WTC11 (cell line): ENCODE data around the gene HHEX. TPM values are rescaled to one million over a fixed set of nuclear protein-coding genes. Genes with fewer than 3 reads are reported as not detected.

Experiments
- ATAC-seq: fragments of 200-7000 bp; cut with Tn5 transposase; 2 replicates; pipeline ENCODE4 v1.10.0; 2021; ENCODE audit warnings: mild to moderate bottlenecking, moderate library complexity
- CTCF ChIA-PET: fragments of 300-600 bp; sonication (Branson Sonifier 250); formaldehyde crosslinking; loops from one replicate; lab custom pipeline; 2021; ENCODE audit warnings: antibody characterized with exemption; lab: Charles Lee
- POLR2A ChIA-PET: fragments of 350-600 bp; sonication (Branson Sonifier 250); formaldehyde crosslinking; loops from one replicate; lab custom pipeline; 2021; ENCODE audit warnings: antibody characterized with exemption; lab: Charles Lee
- DNase-seq: peaks from one replicate; pipeline ENCODE4 v3.0.0; 2021; ENCODE audit warnings: low spot score
- H3K27ac Mint-ChIP-seq: 2 replicates; pipeline ENCODE4 v1.8.0; 2021; ENCODE audit warnings: mixed read lengths
- H3K27me3 Mint-ChIP-seq: 2 replicates; pipeline ENCODE4 v1.8.0; 2021; ENCODE audit warnings: low read depth, mild to moderate bottlenecking, moderate library complexity, mixed read lengths
- H3K36me3 Mint-ChIP-seq: 2 replicates; pipeline ENCODE4 v1.8.0; 2021; ENCODE audit warnings: mixed read lengths
- H3K4me1 Mint-ChIP-seq: 2 replicates; pipeline ENCODE4 v1.8.0; 2022; ENCODE audit warnings: mixed read lengths
- H3K4me3 Mint-ChIP-seq: 2 replicates; pipeline ENCODE4 v1.8.0; 2021; ENCODE audit warnings: mild to moderate bottlenecking, moderate library complexity, mixed read lengths
- H3K9me3 Mint-ChIP-seq: 2 replicates; pipeline ENCODE4 v1.8.0; 2021; ENCODE audit warnings: mixed read lengths
- FOXP1 ChIP-seq: sonication (generic); formaldehyde crosslinking; IDR thresholded peaks from 2 replicates; pipeline ENCODE4 v1.8.0; 2022; ENCODE audit warnings: missing genetic modification reagents, mild to moderate bottlenecking, moderate library complexity, borderline replicate concordance
- GTF2I ChIP-seq: fragments of 250-450 bp; sonication (Bioruptor Pico); conservative IDR thresholded peaks from 2 replicates; pipeline ENCODE4 v1.4.0; 2021; ENCODE audit warnings: mild to moderate bottlenecking
- KAT7 ChIP-seq: sonication (generic); formaldehyde crosslinking; IDR thresholded peaks from 2 replicates; pipeline ENCODE4 v1.8.1; 2023; ENCODE audit warnings: missing genetic modification reagents, mild to moderate bottlenecking, borderline replicate concordance
- NFATC4 ChIP-seq: fragments of 250-450 bp; sonication (Bioruptor Pico); IDR thresholded peaks from 2 replicates; pipeline ENCODE4 v1.9.0; 2021; ENCODE audit warnings: mild to moderate bottlenecking
- OVOL2 ChIP-seq: fragments of 250-450 bp; sonication (Bioruptor Pico); IDR thresholded peaks from 2 replicates; pipeline ENCODE4 v1.9.0; 2021; ENCODE audit warnings: mild to moderate bottlenecking, borderline replicate concordance
- SMAD3 ChIP-seq: sonication (generic); formaldehyde crosslinking; IDR thresholded peaks from 2 replicates; pipeline ENCODE4 v1.8.0; 2022; ENCODE audit warnings: missing genetic modification reagents, mild to moderate bottlenecking, borderline replicate concordance
- SOX15 ChIP-seq: fragments of 250-450 bp; sonication (Bioruptor Pico); IDR thresholded peaks from 2 replicates; pipeline ENCODE4 v1.9.0; 2021; ENCODE audit warnings: mild to moderate bottlenecking
- TCF7 ChIP-seq: sonication (generic); formaldehyde crosslinking; IDR thresholded peaks from 2 replicates; pipeline ENCODE4 v1.8.0; 2022; ENCODE audit warnings: mild to moderate bottlenecking, low read depth, missing genetic modification reagents, moderate library complexity
- TP53 ChIP-seq: sonication (generic); formaldehyde crosslinking; IDR thresholded peaks from 2 replicates; pipeline ENCODE4 v1.8.1; 2023; ENCODE audit warnings: mild to moderate bottlenecking, missing genetic modification reagents
- ZBTB21 ChIP-seq: sonication (generic); formaldehyde crosslinking; IDR thresholded peaks from 2 replicates; pipeline ENCODE4 v1.8.1; 2023; ENCODE audit warnings: mild to moderate bottlenecking, missing genetic modification reagents, borderline replicate concordance
- ZNF138 ChIP-seq: sonication (generic); formaldehyde crosslinking; conservative IDR thresholded peaks from 2 replicates; pipeline ENCODE4 v1.8.1; 2022; ENCODE audit warnings: mild to moderate bottlenecking, moderate library complexity, missing genetic modification reagents
- ZNF317 ChIP-seq: sonication (generic); formaldehyde crosslinking; IDR thresholded peaks from 2 replicates; pipeline ENCODE4 v1.8.1; 2023; ENCODE audit warnings: low read depth, mild to moderate bottlenecking, moderate library complexity, missing genetic modification reagents, borderline replicate concordance
- total RNA-seq: library from RNA; stranded (reverse); gene quantifications from 3 replicates; pipeline ENCODE4 v1.2.3, GENCODE V29; 2021
- TF ChIP-seq, protein P1 (sequence below): sonication (generic); formaldehyde crosslinking; IDR thresholded peaks from 2 replicates; pipeline ENCODE4 v1.8.0; 2023; ENCODE audit warnings: missing genetic modification reagents
- TF ChIP-seq, protein P2 (sequence below): sonication (generic); formaldehyde crosslinking; IDR thresholded peaks from 2 replicates; pipeline ENCODE4 v1.8.0; 2022; ENCODE audit warnings: mild to moderate bottlenecking, missing genetic modification reagents
- TF ChIP-seq, protein P3 (sequence below): sonication (generic); formaldehyde crosslinking; IDR thresholded peaks from 2 replicates; pipeline ENCODE4 v1.8.1; 2023; ENCODE audit warnings: mild to moderate bottlenecking, missing genetic modification reagents
- TF ChIP-seq, protein P4 (sequence below): sonication (generic); formaldehyde crosslinking; IDR thresholded peaks from 2 replicates; pipeline ENCODE4 v1.8.1; 2023; ENCODE audit warnings: mild to moderate bottlenecking, missing genetic modification reagents, moderate library complexity
- TF ChIP-seq, protein P5 (sequence below): sonication (generic); formaldehyde crosslinking; IDR thresholded peaks from 2 replicates; pipeline ENCODE4 v1.8.0; 2023; ENCODE audit warnings: missing genetic modification reagents, mild to moderate bottlenecking, borderline replicate concordance
- TF ChIP-seq, protein P6 (sequence below): sonication (generic); formaldehyde crosslinking; conservative IDR thresholded peaks from 2 replicates; pipeline ENCODE4 v1.8.1; 2022; ENCODE audit warnings: mild to moderate bottlenecking, missing genetic modification reagents
- TF ChIP-seq, protein P7 (sequence below): fragments of 200-600 bp; IDR thresholded peaks from 2 replicates; pipeline ENCODE4 v1.8.0; 2022; ENCODE audit warnings: antibody characterized with exemption
- TF ChIP-seq, protein P8 (sequence below): fragments of 250-450 bp; sonication (Bioruptor Pico); IDR thresholded peaks from 2 replicates; pipeline ENCODE4 v1.8.0; 2021; ENCODE audit warnings: mild to moderate bottlenecking
- TF ChIP-seq, protein P9 (sequence below): sonication (generic); formaldehyde crosslinking; IDR thresholded peaks from 2 replicates; pipeline ENCODE4 v1.8.0; 2023; ENCODE audit warnings: mild to moderate bottlenecking, missing genetic modification reagents

The HHEX gene
- total RNA-seq, 1 experiment from 2014 or later: 4.5 TPM

DNA sequence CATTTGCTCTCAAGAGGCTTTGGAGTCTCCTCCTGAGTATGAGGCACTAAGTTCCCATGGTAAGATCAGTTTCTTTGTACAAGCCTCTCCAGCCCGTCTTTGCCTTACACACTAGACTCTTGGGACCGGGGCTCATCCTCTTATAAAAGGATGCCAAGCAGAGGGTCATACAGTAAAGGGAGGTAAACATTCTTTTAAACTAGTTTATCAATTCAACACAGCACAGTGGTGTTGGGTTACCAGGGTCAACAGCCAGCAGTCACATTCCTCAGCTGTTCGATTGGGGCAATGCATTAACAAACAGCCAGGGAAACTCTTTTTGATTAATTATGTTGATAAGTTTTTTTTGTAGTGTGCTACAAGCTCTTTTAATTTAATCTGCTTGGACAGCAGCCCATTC is 37.8 kb downstream of the HHEX start:
- H3K27me3 Mint-ChIP-seq: no peaks in the 10 kb centered on the region
- CTCF ChIA-PET: no interaction called here
- POLR2A ChIA-PET: no interaction called here
- no peak overlapping the region for H3K4me3 Mint-ChIP-seq
- H3K27ac Mint-ChIP-seq: no peak overlapping the region
- peak; percentile 64 for ATAC-seq
- TF ChIP-seq KAT7 (CRISPR knock-in tag): no peak
- TF ChIP-seq FOXP1 (CRISPR knock-in tag): no peak
- TF ChIP-seq, protein P1, sequence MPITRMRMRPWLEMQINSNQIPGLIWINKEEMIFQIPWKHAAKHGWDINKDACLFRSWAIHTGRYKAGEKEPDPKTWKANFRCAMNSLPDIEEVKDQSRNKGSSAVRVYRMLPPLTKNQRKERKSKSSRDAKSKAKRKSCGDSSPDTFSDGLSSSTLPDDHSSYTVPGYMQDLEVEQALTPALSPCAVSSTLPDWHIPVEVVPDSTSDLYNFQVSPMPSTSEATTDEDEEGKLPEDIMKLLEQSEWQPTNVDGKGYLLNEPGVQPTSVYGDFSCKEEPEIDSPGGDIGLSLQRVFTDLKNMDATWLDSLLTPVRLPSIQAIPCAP: no peak
- TF ChIP-seq ZNF317: no peak
- no peak for TF ChIP-seq TCF7 (CRISPR knock-in tag)
- TF ChIP-seq, protein P2, sequence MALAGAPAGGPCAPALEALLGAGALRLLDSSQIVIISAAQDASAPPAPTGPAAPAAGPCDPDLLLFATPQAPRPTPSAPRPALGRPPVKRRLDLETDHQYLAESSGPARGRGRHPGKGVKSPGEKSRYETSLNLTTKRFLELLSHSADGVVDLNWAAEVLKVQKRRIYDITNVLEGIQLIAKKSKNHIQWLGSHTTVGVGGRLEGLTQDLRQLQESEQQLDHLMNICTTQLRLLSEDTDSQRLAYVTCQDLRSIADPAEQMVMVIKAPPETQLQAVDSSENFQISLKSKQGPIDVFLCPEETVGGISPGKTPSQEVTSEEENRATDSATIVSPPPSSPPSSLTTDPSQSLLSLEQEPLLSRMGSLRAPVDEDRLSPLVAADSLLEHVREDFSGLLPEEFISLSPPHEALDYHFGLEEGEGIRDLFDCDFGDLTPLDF: no peak
- no peak for TF ChIP-seq TP53 (CRISPR knock-in tag)
- peaks cover 16% of the 10 kb centered on the region for H3K4me1 Mint-ChIP-seq
- no peaks in the 10 kb centered on the region for H3K36me3 Mint-ChIP-seq
- no peak for DNase-seq
- 0 out of 2 replicates have a peak, but pooled peaks cover 4% of the 10 kb centered on the region for H3K9me3 Mint-ChIP-seq

DNA sequence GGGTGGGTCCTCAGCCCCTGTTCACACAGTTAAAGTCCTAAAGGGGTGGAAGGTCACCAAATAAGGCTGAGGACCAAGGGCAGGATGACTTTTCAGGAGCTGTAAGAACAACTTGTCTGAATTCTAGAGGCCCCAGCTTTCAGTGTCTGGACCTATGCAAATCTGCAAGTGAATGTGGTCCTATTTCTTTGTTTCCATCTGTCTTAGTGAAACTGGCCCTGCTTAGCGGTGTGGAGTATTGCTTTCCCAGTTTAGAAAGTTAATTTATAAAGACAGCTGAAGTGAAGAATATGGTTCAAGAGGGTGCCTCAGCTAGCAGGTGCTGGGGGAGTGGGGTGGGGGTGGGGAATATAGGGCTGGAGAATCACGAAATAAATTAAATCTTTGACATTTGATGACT is 40.1 kb downstream of the HHEX start:
- Mint-ChIP-seq H3K36me3 (no peaks in the 10 kb centered on the region), H3K27me3 (no peaks in the 10 kb centered on the region; the same call in 1 of the 2 replicates), H3K4me1 (peaks cover 16% of the 10 kb centered on the region), H3K27ac (no peak overlapping the region), H3K4me3 (no peak overlapping the region), H3K9me3 (0 out of 2 replicates have a peak, but pooled peaks cover 4% of the 10 kb centered on the region)
- ChIA-PET POLR2A (no interaction called here), CTCF (no interaction called here)
- ATAC-seq (no peak), DNase-seq (no peak)
- TF ChIP-seq, protein P3, sequence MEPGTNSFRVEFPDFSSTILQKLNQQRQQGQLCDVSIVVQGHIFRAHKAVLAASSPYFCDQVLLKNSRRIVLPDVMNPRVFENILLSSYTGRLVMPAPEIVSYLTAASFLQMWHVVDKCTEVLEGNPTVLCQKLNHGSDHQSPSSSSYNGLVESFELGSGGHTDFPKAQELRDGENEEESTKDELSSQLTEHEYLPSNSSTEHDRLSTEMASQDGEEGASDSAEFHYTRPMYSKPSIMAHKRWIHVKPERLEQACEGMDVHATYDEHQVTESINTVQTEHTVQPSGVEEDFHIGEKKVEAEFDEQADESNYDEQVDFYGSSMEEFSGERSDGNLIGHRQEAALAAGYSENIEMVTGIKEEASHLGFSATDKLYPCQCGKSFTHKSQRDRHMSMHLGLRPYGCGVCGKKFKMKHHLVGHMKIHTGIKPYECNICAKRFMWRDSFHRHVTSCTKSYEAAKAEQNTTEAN (CRISPR knock-in tag): no peak
- TF ChIP-seq, protein P4, sequence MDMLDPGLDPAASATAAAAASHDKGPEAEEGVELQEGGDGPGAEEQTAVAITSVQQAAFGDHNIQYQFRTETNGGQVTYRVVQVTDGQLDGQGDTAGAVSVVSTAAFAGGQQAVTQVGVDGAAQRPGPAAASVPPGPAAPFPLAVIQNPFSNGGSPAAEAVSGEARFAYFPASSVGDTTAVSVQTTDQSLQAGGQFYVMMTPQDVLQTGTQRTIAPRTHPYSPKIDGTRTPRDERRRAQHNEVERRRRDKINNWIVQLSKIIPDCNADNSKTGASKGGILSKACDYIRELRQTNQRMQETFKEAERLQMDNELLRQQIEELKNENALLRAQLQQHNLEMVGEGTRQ (CRISPR knock-in tag): no peak
- TF ChIP-seq OVOL2 (CRISPR knock-in tag): no peak
- TF ChIP-seq, protein P5, sequence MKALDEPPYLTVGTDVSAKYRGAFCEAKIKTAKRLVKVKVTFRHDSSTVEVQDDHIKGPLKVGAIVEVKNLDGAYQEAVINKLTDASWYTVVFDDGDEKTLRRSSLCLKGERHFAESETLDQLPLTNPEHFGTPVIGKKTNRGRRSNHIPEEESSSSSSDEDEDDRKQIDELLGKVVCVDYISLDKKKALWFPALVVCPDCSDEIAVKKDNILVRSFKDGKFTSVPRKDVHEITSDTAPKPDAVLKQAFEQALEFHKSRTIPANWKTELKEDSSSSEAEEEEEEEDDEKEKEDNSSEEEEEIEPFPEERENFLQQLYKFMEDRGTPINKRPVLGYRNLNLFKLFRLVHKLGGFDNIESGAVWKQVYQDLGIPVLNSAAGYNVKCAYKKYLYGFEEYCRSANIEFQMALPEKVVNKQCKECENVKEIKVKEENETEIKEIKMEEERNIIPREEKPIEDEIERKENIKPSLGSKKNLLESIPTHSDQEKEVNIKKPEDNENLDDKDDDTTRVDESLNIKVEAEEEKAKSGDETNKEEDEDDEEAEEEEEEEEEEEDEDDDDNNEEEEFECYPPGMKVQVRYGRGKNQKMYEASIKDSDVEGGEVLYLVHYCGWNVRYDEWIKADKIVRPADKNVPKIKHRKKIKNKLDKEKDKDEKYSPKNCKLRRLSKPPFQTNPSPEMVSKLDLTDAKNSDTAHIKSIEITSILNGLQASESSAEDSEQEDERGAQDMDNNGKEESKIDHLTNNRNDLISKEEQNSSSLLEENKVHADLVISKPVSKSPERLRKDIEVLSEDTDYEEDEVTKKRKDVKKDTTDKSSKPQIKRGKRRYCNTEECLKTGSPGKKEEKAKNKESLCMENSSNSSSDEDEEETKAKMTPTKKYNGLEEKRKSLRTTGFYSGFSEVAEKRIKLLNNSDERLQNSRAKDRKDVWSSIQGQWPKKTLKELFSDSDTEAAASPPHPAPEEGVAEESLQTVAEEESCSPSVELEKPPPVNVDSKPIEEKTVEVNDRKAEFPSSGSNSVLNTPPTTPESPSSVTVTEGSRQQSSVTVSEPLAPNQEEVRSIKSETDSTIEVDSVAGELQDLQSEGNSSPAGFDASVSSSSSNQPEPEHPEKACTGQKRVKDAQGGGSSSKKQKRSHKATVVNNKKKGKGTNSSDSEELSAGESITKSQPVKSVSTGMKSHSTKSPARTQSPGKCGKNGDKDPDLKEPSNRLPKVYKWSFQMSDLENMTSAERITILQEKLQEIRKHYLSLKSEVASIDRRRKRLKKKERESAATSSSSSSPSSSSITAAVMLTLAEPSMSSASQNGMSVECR (CRISPR knock-in tag): no peak
- TF ChIP-seq, protein P6, sequence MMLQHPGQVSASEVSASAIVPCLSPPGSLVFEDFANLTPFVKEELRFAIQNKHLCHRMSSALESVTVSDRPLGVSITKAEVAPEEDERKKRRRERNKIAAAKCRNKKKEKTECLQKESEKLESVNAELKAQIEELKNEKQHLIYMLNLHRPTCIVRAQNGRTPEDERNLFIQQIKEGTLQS (CRISPR knock-in tag): no peak
- no peak for TF ChIP-seq GTF2I (CRISPR knock-in tag)
- no peak for TF ChIP-seq ZBTB21 (CRISPR knock-in tag)
- TF ChIP-seq, protein P7, sequence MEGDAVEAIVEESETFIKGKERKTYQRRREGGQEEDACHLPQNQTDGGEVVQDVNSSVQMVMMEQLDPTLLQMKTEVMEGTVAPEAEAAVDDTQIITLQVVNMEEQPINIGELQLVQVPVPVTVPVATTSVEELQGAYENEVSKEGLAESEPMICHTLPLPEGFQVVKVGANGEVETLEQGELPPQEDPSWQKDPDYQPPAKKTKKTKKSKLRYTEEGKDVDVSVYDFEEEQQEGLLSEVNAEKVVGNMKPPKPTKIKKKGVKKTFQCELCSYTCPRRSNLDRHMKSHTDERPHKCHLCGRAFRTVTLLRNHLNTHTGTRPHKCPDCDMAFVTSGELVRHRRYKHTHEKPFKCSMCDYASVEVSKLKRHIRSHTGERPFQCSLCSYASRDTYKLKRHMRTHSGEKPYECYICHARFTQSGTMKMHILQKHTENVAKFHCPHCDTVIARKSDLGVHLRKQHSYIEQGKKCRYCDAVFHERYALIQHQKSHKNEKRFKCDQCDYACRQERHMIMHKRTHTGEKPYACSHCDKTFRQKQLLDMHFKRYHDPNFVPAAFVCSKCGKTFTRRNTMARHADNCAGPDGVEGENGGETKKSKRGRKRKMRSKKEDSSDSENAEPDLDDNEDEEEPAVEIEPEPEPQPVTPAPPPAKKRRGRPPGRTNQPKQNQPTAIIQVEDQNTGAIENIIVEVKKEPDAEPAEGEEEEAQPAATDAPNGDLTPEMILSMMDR: no peak
- no peak for TF ChIP-seq SOX15 (CRISPR knock-in tag)
- TF ChIP-seq ZNF138 (CRISPR knock-in tag): no peak
- TF ChIP-seq, protein P8, sequence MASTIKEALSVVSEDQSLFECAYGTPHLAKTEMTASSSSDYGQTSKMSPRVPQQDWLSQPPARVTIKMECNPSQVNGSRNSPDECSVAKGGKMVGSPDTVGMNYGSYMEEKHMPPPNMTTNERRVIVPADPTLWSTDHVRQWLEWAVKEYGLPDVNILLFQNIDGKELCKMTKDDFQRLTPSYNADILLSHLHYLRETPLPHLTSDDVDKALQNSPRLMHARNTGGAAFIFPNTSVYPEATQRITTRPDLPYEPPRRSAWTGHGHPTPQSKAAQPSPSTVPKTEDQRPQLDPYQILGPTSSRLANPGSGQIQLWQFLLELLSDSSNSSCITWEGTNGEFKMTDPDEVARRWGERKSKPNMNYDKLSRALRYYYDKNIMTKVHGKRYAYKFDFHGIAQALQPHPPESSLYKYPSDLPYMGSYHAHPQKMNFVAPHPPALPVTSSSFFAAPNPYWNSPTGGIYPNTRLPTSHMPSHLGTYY (CRISPR knock-in tag): no peak
- TF ChIP-seq, protein P9, sequence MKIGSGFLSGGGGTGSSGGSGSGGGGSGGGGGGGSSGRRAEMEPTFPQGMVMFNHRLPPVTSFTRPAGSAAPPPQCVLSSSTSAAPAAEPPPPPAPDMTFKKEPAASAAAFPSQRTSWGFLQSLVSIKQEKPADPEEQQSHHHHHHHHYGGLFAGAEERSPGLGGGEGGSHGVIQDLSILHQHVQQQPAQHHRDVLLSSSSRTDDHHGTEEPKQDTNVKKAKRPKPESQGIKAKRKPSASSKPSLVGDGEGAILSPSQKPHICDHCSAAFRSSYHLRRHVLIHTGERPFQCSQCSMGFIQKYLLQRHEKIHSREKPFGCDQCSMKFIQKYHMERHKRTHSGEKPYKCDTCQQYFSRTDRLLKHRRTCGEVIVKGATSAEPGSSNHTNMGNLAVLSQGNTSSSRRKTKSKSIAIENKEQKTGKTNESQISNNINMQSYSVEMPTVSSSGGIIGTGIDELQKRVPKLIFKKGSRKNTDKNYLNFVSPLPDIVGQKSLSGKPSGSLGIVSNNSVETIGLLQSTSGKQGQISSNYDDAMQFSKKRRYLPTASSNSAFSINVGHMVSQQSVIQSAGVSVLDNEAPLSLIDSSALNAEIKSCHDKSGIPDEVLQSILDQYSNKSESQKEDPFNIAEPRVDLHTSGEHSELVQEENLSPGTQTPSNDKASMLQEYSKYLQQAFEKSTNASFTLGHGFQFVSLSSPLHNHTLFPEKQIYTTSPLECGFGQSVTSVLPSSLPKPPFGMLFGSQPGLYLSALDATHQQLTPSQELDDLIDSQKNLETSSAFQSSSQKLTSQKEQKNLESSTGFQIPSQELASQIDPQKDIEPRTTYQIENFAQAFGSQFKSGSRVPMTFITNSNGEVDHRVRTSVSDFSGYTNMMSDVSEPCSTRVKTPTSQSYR: no peak
- no peak for TF ChIP-seq NFATC4 (CRISPR knock-in tag)
- TF ChIP-seq TP53 (CRISPR knock-in tag): no peak
- TF ChIP-seq SMAD3 (CRISPR knock-in tag): no peak
